ENCODE results near the gene ARL16.

The ARL16 gene

GRCh38 chr17:81701288-81702071 is 17.9 kb upstream of the ARL16 start:
- TF ChIP-seq REST (IDR thresholded peaks at IDR 0.05; ENCODE audit: insufficient read depth in 1 of 2, low read depth in 2 of 2, low read length in 2 of 2) (no peak), TAF1 (IDR thresholded peaks at IDR 0.05; ENCODE audit: borderline replicate concordance, insufficient read depth, low read length) (no peak), POLR2AphosphoS5 (IDR thresholded peaks at IDR 0.05; ENCODE audit: low read depth, low read length) (no peak; the same call in none of the 2 replicates), SIN3A (IDR thresholded peaks at IDR 0.05; ENCODE audit: borderline replicate concordance, insufficient read depth, low read length) (no peak), FOXP2 (optimal IDR thresholded peaks at IDR 0.05; ENCODE audit: borderline replicate concordance, extremely low read depth, extremely low read length, insufficient read depth) (no peak)

GRCh38 chr17:81700353-81701287 is 17.0 kb upstream of the ARL16 start:
- TF ChIP-seq POLR2AphosphoS5 (IDR thresholded peaks at IDR 0.05; ENCODE audit: low read depth, low read length) (no peak; the same call in 1 of the 2 replicates), TAF1 (IDR thresholded peaks at IDR 0.05; ENCODE audit: borderline replicate concordance, insufficient read depth, low read length) (no peak), FOXP2 (optimal IDR thresholded peaks at IDR 0.05; ENCODE audit: borderline replicate concordance, extremely low read depth, extremely low read length, insufficient read depth) (no peak), SIN3A (IDR thresholded peaks at IDR 0.05; ENCODE audit: borderline replicate concordance, insufficient read depth, low read length) (no peak), REST (IDR thresholded peaks at IDR 0.05; ENCODE audit: insufficient read depth in 1 of 2, low read depth in 2 of 2, low read length in 2 of 2) (no peak)

GRCh38 chr17:81697261-81698044 is 13.9 kb upstream of the ARL16 start:
- TF ChIP-seq REST (IDR thresholded peaks at IDR 0.05; ENCODE audit: insufficient read depth in 1 of 2, low read depth in 2 of 2, low read length in 2 of 2) (no peak), SIN3A (IDR thresholded peaks at IDR 0.05; ENCODE audit: borderline replicate concordance, insufficient read depth, low read length) (no peak), FOXP2 (optimal IDR thresholded peaks at IDR 0.05; ENCODE audit: borderline replicate concordance, extremely low read depth, extremely low read length, insufficient read depth) (no peak)

GRCh38 chr17:81696218-81696941 is 12.8 kb upstream of the ARL16 start:
- TF ChIP-seq TAF1 (IDR thresholded peaks at IDR 0.05; ENCODE audit: borderline replicate concordance, insufficient read depth, low read length) (no peak), SIN3A (IDR thresholded peaks at IDR 0.05; ENCODE audit: borderline replicate concordance, insufficient read depth, low read length) (no peak), REST (IDR thresholded peaks at IDR 0.05; ENCODE audit: insufficient read depth in 1 of 2, low read depth in 2 of 2, low read length in 2 of 2) (no peak), POLR2AphosphoS5 (IDR thresholded peaks at IDR 0.05; ENCODE audit: low read depth, low read length) (no peak; the same call in 1 of the 2 replicates), FOXP2 (optimal IDR thresholded peaks at IDR 0.05; ENCODE audit: borderline replicate concordance, extremely low read depth, extremely low read length, insufficient read depth) (no peak)
